DMS114 treated with DMSO at 0.1 percent for 48 hours (cell line): ENCODE results near the gene NDUFAF8.

Source experiments
- DNase-seq: peaks from one replicate; lab custom pipeline; 2025; ENCODE audit not compliant: unreplicated experiment; lab: John Stamatoyannopoulos, UW

The NDUFAF8 gene

GRCh38 chr17:81251709-81252301 is 12.7 kb downstream of the NDUFAF8 start:
- no peak for DNase-seq

- no peak for DNase-seq
Measured at GRCh38 chr17:81252326-81252986, 13.3 kb downstream of the NDUFAF8 start.

GRCh38 chr17:81252987-81253329 is 13.8 kb downstream of the NDUFAF8 start:
- DNase-seq = no peak

GRCh38 chr17:81253358-81254131 is 14.4 kb downstream of the NDUFAF8 start:
- peak; percentile 18 for DNase-seq

- DNase-seq = peak; percentile 23
Measured at GRCh38 chr17:81254955-81255717, 16.0 kb downstream of the NDUFAF8 start.

GRCh38 chr17:81256616-81257015 is 17.5 kb downstream of the NDUFAF8 start:
- no peak for DNase-seq

GRCh38 chr17:81257533-81257932 is 18.4 kb downstream of the NDUFAF8 start:
- no peak for DNase-seq

GRCh38 chr17:81258292-81258691 is 19.2 kb downstream of the NDUFAF8 start:
- no peak for DNase-seq

GRCh38 chr17:81259058-81259605 is 20.0 kb downstream of the NDUFAF8 start:
- no peak for DNase-seq

- no peak for DNase-seq
Measured at GRCh38 chr17:81260171-81260570, 21.1 kb downstream of the NDUFAF8 start.

GRCh38 chr17:81260641-81261040 is 21.5 kb downstream of the NDUFAF8 start:
- DNase-seq = no peak

- DNase-seq = no peak
Measured at GRCh38 chr17:81261096-81261495, 22.0 kb downstream of the NDUFAF8 start.

- no peak for DNase-seq
Measured at GRCh38 chr17:81261582-81262336, 22.6 kb downstream of the NDUFAF8 start.

- DNase-seq = no peak
Measured at GRCh38 chr17:81263371-81264181, 24.5 kb downstream of the NDUFAF8 start.

- no peak for DNase-seq
Measured at GRCh38 chr17:81264640-81265039, 25.5 kb downstream of the NDUFAF8 start.

GRCh38 chr17:81265576-81265975 is 26.5 kb downstream of the NDUFAF8 start:
- no peak for DNase-seq

- DNase-seq = no peak
Measured at GRCh38 chr17:81267390-81268067, 28.4 kb downstream of the NDUFAF8 start.

- no peak for DNase-seq
Measured at GRCh38 chr17:81270279-81270678, 31.2 kb downstream of the NDUFAF8 start.

- no peak for DNase-seq
Measured at GRCh38 chr17:81271226-81271625, 32.1 kb downstream of the NDUFAF8 start.
